DND-41 (cell line): ENCODE results near the gene ADTRP.

Experiments
- CTCF ChIP-seq: IDR thresholded peaks from 2 replicates; pipeline ENCODE4 v1.5.1; 2012; ENCODE audit warnings: borderline replicate concordance, low read length, moderate library complexity, mild to moderate bottlenecking; ENCODE audit not compliant: poor library complexity, severe bottlenecking; ENCODE audit errors: extremely low read depth
- EZH2 ChIP-seq: IDR thresholded peaks from 3 replicates; pipeline ENCODE4 v1.6.1; 2012; ENCODE audit warnings: borderline replicate concordance, low read depth, mild to moderate bottlenecking, moderate library complexity, low read length, inconsistent platforms; ENCODE audit not compliant: severe bottlenecking

GRCh38 chr6:11772109-11772825 is 6.3 kb downstream of the ADTRP start:
- TF ChIP-seq CTCF: no peak
- no peak for TF ChIP-seq EZH2
